ENCODE measurements around the gene ECHDC3. TPM values are rescaled to one million over a fixed set of nuclear protein-coding genes. Genes with fewer than 3 reads are reported as not detected.
A peak's percentile ranks its signal among the peaks of the same experiment; 100 is the strongest.

The ECHDC3 gene
- total RNA-seq, 3 donors from 2014 or later (not counting 1 experiment from before 2014, with no cell fraction given): 0.38 to 4.8 TPM; not detected in 1

DNA sequence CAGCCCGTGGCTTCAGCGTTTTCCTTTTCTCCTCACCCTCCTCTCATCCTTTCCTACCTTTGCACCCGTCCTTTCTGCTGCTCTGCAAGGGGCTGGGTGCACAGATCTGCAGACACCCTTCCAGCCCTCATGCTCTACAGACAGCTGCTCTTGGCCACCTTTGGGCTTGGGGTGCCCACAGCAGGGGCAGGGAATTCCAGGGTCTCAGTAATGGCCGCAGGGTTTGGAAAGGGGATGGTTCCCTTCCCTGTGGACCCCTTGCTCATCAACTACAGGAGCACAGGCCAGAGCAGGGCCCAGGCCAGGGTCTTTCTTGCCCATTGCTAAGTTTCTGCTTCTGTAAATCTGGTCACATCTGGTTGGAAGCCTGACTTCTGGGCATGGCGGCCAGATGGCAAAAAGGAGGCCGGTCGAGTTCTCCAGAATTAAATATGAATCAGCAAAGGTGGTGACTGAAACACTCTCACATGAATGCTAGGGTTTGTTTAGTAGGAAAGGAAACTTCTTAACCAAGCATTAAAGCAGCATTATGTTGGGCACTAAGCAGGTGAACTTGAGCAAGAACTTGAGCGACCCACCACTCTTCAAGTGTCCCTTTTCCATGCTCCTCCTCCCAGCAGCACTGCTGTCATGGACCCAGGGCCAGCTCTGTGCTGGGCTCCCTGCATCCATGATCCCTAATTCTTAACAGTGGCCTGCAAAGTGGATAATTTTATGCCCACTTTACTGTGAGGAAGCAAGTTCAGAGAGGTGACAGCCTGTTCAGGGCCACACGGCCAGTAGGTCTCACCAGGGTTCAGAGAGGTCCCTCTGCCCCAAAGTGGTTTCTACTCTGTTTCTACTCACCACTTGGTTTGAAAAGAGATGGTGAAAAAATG is 1.5 kb downstream of the ECHDC3 start:
- Histone ChIP-seq H3K36me3 (ENCODE audit: control insufficient read depth, insufficient read depth, low read length) (no peaks in the 10 kb centered on the region), H3K4me3 (ENCODE audit: low read length) (no peak overlapping the region), H3K9me3 (ENCODE audit: control insufficient read depth, insufficient read depth, low read length) (no peaks in the 10 kb centered on the region), H3K27me3 (ENCODE audit: control insufficient read depth, insufficient read depth, low read length) (peaks cover 3% of the 10 kb centered on the region), H3K4me1 (ENCODE audit: control insufficient read depth, insufficient read depth, low read length) (peaks cover 12% of the 10 kb centered on the region), H3K27ac (ENCODE audit: low read length) (no peak overlapping the region)
- H3K9me3 Mint-ChIP-seq: no peaks in the 10 kb centered on the region
- peaks cover 6 to 11% of the 10 kb centered on the region in 2 donors for H3K4me1 Mint-ChIP-seq
- TF ChIP-seq CTCF (IDR thresholded peaks at IDR 0.05): no peak
- DNase-seq (no peak), ATAC-seq (no peak)
- peaks cover 0 to 13% of the 10 kb centered on the region in 2 donors for H3K27me3 Mint-ChIP-seq (ENCODE audit: low read depth in 2 of 2)
- H3K4me3 Mint-ChIP-seq: peak overlapping the region; percentile 71
- intact Hi-C loops (cut with micrococcal nuclease): no loop called here
- no peaks in the 10 kb centered on the region for H3K36me3 Mint-ChIP-seq
- H3K27ac Mint-ChIP-seq: no peak overlapping the region
- 81% methylated on average over 9 of the region's 9 CpGs for whole genome bisulfite sequencing (ENCODE audit: insufficient coverage)

DNA sequence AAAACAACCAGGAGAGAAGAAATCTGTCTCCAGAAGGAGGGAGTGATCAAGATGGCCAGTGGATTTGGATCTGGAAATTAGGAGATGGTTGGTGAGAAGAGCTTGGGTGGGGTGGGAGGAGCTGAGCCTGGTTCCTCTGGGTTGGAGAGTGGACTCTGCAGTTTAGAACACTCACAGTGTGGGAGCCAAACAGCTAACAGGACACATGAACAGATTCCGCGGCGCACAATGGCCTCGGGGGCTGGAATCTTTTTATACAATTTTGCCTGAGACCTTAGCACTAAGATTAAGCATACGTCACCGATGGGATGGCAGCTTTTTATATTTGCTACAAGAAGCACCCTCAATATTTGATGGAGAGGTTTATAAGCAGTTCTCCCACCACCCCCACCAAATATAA is 2.9 kb downstream of the ECHDC3 start:
- H3K4me3 Mint-ChIP-seq: no peak overlapping the region
- H3K27me3 ChIP-seq (ENCODE audit: control insufficient read depth, insufficient read depth, low read length): peaks cover 3% of the 10 kb centered on the region
- H3K27ac ChIP-seq (ENCODE audit: low read length): no peak overlapping the region
- peaks cover 0 to 13% of the 10 kb centered on the region in 2 donors for H3K27me3 Mint-ChIP-seq (ENCODE audit: low read depth in 2 of 2)
- no peaks in the 10 kb centered on the region for H3K9me3 ChIP-seq (ENCODE audit: control insufficient read depth, insufficient read depth, low read length)
- WGBS (ENCODE audit: insufficient coverage): 83% methylated on average over 6 of the region's 6 CpGs
- peaks cover 12% of the 10 kb centered on the region for H3K4me1 ChIP-seq (ENCODE audit: control insufficient read depth, insufficient read depth, low read length)
- intact Hi-C loops (cut with micrococcal nuclease): no loop called here
- DNase-seq: no peak
- no peak for TF ChIP-seq CTCF (IDR thresholded peaks at IDR 0.05)
- no peak for ATAC-seq
- H3K9me3 Mint-ChIP-seq: no peaks in the 10 kb centered on the region
- no peaks in the 10 kb centered on the region for H3K36me3 Mint-ChIP-seq
- H3K4me3 ChIP-seq (ENCODE audit: low read length): no peak overlapping the region
- H3K4me1 Mint-ChIP-seq: peaks cover 6 to 11% of the 10 kb centered on the region in 2 donors
- no peak overlapping the region for H3K27ac Mint-ChIP-seq
- H3K36me3 ChIP-seq (ENCODE audit: control insufficient read depth, insufficient read depth, low read length): no peaks in the 10 kb centered on the region

DNA sequence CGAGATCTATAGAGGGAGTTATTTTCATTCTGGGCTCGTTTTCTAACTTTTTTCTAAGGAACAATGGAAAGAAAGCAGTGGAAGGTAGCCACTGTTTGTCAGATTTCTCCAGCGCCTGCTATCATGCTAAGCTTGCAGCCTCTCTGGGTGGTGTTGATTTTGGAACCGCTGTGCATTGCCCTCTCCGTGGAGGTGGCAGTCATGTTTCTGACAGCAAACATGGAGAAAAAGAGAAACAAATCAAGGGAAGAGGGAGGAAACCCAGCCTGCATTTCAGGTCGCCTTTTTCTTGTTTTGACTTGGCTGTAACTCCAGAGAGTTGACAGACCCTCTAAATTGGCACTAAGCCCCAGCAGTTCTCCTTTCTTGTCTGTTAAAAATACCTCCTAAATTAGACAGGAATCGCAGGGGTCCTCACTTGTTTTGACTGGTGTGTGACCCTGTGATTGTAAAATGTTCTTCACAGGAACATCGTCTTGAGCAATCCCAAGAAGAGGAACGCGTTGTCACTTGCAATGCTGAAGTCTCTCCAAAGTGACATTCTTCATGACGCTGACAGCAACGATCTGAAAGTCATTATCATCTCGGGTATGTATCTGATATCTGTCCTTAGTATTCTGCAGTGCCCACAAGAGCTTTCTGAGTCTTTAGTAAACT is 4.8 kb downstream of the ECHDC3 start:
- WGBS (ENCODE audit: insufficient coverage): 59% methylated on average over 13 of the region's 13 CpGs
- Mint-ChIP-seq H3K9me3 (no peaks in the 10 kb centered on the region), H3K4me3 (no peak overlapping the region), H3K4me1 (peaks cover 0 to 4% of the 10 kb centered on the region in 2 donors), H3K27me3 (ENCODE audit: low read depth in 2 of 2) (peaks cover 0 to 3% of the 10 kb centered on the region in 2 donors), H3K27ac (no peak overlapping the region), H3K36me3 (no peaks in the 10 kb centered on the region)
- intact Hi-C loops (cut with micrococcal nuclease): no loop called here
- Histone ChIP-seq H3K4me1 (ENCODE audit: control insufficient read depth, insufficient read depth, low read length) (peaks cover 5% of the 10 kb centered on the region), H3K27me3 (ENCODE audit: control insufficient read depth, insufficient read depth, low read length) (peaks cover under 1% of the 10 kb centered on the region), H3K36me3 (ENCODE audit: control insufficient read depth, insufficient read depth, low read length) (no peaks in the 10 kb centered on the region), H3K4me3 (ENCODE audit: low read length) (no peak overlapping the region), H3K9me3 (ENCODE audit: control insufficient read depth, insufficient read depth, low read length) (no peaks in the 10 kb centered on the region), H3K27ac (ENCODE audit: low read length) (no peak overlapping the region)
- ATAC-seq: peak in 1 of 3 donors; percentile 45
- TF ChIP-seq CTCF (IDR thresholded peaks at IDR 0.05): no peak
- DNase-seq: no peak

All from natural killer cell (primary cell).